Right cardiac atrium (tissue), 5 donors: ENCODE data around the gene LSM2. TPM values are rescaled to one million over a fixed set of nuclear protein-coding genes. Genes with fewer than 3 reads are reported as not detected.
A peak's percentile ranks its signal among the peaks of the same experiment; 100 is the strongest.

ENCODE experiments used
- ATAC-seq, 2 donors: fragments of 200-7000 bp; cut with Tn5 transposase; one replicate each; pipeline versions ENCODE4 v1.8.0 to v1.9.1; 2020; ENCODE audit warnings: moderate library complexity in 2 of 2, mild to moderate bottlenecking in 1 of 2
- DNase-seq, 3 donors: peaks; one replicate each; pipeline ENCODE4 v3.0.0-alpha.2; 2020
- H3K27ac ChIP-seq: one replicate; pipeline ENCODE4 v1.5.1; 2013; ENCODE audit warnings: mild to moderate bottlenecking, low read length, control low read depth, moderate library complexity
- H3K27me3 ChIP-seq: one replicate; pipeline ENCODE4 v1.6.1; 2013; ENCODE audit not compliant: control insufficient read depth, insufficient read depth
- H3K4me1 ChIP-seq: one replicate; pipeline ENCODE4 v1.6.1; 2013; ENCODE audit warnings: low read length; ENCODE audit not compliant: control insufficient read depth, insufficient read depth
- H3K4me3 ChIP-seq: one replicate; pipeline ENCODE4 v1.5.1; 2013; ENCODE audit warnings: low read length, control low read depth
- H3K9me3 ChIP-seq: one replicate; pipeline ENCODE4 v1.6.1; 2013; ENCODE audit warnings: low read length; ENCODE audit not compliant: control insufficient read depth
- WGBS: extraction: QIAGEN DNeasy Blood & Tissue Kit; methylation state at CpG from one replicate; pipeline ENCODE4 v1.1.7; 2013; 5-methylcytosine and 5-hydroxymethylcytosine counted together
- intact Hi-C, 4 donors: fragments of 100-400 bp; cut with DNase I; formaldehyde crosslinking; loops; one replicate each; pipeline versions ENCODE4 v1.11.0 to v1.14.0; 2022 to 2023
- polyA plus RNA-seq: library from polyadenylated mRNA; stranded (reverse); fragments of 200-250 nt; gene quantifications from one replicate; pipeline ENCODE4 v1.2.3, GENCODE V29; 2013
- total RNA-seq, 4 donors: library from RNA; stranded (reverse); fragmentation: NEBNext Ultra II Directional; extraction: Animal tissue kit (Norgen Biotek cat#: 25700); gene quantifications; one replicate each; pipeline ENCODE4 v1.2.1, GENCODE V29; 2021
- donor health status: healthy with polysubstance abuse.
- donor health status: DM: no; HTN: yes; CAD: no.
- donor health status: DM: no; HTN: no; CAD: no.
- donor health status: DM: no; HTN: yes; CAD: no; lungs with severe emphysema.
- donor health status: DM: yes; HTN: yes; CAD: no.

Gene LSM2
- total and polyA plus RNA-seq, 5 donors = 22.8 to 27.3 (median 24.2) TPM

DNA sequence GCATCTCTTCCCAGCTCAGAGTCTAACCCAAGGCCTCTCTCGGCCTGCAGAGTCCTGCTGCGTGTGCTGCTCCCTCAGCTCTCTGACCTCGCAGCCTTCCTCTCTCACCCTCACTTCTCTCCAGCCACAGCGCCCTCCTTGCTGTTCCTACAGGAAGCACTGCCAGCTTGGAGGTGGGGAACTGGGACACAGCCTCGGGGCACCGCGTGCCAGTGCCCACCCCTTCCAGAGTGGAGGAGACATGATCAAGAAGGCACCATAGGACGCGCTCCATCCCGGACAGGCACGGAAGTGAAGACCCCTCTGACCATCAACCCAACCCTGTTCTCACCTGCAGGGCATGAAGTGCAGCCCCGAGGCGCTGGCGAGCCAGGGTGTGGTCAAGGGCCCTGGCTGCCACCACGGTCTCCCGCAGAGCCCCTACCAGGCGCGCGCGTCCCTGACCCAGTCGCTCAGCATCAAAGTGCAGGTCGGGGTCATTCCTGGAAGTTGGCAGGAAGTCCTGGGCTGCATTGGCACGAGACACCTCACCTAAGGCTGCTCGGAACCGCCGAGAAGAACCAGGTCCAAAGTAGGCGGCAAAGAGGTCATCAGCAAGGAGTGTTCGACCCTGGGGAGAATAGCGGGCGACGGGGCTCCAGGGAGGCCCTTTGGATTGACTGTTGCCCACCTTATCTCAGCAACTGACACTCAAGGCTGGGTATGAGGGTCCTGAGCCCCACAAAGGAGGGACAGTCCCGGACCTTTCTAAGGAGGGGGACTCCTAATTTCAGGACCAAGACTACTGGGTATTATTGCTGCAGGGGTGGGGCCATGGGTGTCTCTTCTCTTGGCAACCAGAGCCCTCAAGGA lies 30.9 kb downstream of the LSM2 start:
- DNase-seq (peak in 1 of 3 donors; percentile 30), ATAC-seq (no peak)
- Histone ChIP-seq H3K27me3 (no peaks in the 10 kb centered on the region), H3K27ac (no peak overlapping the region), H3K4me1 (peaks cover 6% of the 10 kb centered on the region), H3K4me3 (no peak overlapping the region), H3K9me3 (no peaks in the 10 kb centered on the region)
- WGBS = 90% methylated on average over 32 of the region's 32 CpGs
- intact Hi-C loops = no loop called here

DNA sequence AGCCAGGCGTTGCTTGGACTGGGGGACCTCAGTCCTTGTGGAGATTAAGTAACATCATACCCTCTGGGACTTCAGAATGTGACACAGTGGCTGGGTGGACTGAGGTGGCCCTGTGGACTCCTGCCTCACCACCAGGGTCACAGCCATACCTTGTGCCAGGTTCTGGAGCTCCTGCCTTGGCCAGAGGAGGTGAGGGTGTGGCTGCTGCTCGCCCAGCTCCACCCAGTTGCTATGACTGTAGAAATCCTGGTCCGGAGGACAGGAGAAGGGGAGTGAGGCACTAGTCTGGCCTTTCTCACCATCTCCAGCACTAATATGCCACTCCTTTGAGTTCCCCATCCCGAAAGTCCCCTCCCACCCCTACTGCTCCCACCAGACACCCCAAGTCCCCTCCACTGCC lies 31.6 kb downstream of the LSM2 start:
- intact Hi-C loops = no loop called here

DNA sequence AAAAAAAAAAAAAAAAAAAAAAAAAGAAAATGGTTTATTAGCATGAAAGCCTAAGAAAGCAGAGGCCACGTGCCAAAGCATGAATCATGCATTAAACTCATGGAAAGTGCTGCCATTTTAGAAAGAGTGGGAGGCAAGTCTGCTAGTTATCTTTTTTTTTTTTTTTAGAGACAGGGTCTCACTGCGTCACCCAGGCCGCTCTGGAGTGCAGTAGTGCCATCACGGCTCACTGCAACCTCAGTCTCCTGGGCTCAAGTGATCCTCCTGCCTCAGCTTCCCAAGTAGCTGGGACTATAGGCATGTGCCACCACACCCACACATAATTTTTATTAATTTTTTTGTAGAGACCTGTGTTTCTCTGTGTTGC lies 34.8 kb downstream of the LSM2 start:
- Histone ChIP-seq H3K4me1 (peaks cover 2% of the 10 kb centered on the region), H3K4me3 (no peak overlapping the region), H3K27me3 (no peaks in the 10 kb centered on the region), H3K9me3 (no peaks in the 10 kb centered on the region), H3K27ac (no peak overlapping the region)
- 63% methylated on average over 4 of the region's 4 CpGs for WGBS
- intact Hi-C loops = loop anchor here in 1 of 4 donors (5.0 kb wide), 1 partner anchor 35 kb away; the partner anchor contains the start of gene CLIC1
- DNase-seq = no peak
- ATAC-seq = no peak

More for the DNA sequence above, 31.6 kb downstream of the LSM2 start:
- H3K27ac ChIP-seq = no peak overlapping the region
- DNase-seq (peak in 1 of 3 donors; percentile 13), ATAC-seq (no peak)
- WGBS = 87% methylated on average over 4 of the region's 4 CpGs
- H3K27me3 ChIP-seq = no peaks in the 10 kb centered on the region
- H3K4me1 ChIP-seq = peaks cover 6% of the 10 kb centered on the region
- H3K9me3 ChIP-seq = no peaks in the 10 kb centered on the region
- H3K4me3 ChIP-seq = no peak overlapping the region

DNA sequence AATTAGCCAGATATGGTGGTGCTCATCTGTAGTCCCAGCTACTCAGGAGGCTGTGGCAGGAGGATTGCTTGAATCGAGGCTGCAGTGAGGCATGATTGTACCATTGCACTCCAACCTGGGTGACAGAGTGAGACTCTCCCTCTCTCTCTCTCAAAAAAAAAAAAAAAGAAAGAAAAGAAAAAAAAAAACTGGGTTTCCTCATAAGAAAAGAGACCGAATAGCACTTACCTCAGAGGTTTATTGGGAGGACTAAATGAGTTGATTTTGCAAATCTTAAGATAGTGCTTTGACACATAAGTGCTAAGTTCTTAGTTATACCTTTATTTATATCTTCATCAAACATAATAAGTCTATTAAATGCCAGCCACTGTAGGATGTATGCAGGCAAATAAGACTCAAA lies 35.9 kb downstream of the LSM2 start:
- H3K27ac ChIP-seq = no peak overlapping the region
- DNase-seq (no peak), ATAC-seq (no peak)
- intact Hi-C loops = loop anchor here in 1 of 4 donors (5.0 kb wide), 1 partner anchor 34 kb away; the partner anchor contains the start of gene CLIC1
- no peaks in the 10 kb centered on the region for H3K4me1 ChIP-seq
- 91% methylated on average over 2 of the region's 2 CpGs for WGBS
- H3K4me3 ChIP-seq = no peak overlapping the region
- H3K27me3 ChIP-seq = no peaks in the 10 kb centered on the region
- H3K9me3 ChIP-seq = no peaks in the 10 kb centered on the region

DNA sequence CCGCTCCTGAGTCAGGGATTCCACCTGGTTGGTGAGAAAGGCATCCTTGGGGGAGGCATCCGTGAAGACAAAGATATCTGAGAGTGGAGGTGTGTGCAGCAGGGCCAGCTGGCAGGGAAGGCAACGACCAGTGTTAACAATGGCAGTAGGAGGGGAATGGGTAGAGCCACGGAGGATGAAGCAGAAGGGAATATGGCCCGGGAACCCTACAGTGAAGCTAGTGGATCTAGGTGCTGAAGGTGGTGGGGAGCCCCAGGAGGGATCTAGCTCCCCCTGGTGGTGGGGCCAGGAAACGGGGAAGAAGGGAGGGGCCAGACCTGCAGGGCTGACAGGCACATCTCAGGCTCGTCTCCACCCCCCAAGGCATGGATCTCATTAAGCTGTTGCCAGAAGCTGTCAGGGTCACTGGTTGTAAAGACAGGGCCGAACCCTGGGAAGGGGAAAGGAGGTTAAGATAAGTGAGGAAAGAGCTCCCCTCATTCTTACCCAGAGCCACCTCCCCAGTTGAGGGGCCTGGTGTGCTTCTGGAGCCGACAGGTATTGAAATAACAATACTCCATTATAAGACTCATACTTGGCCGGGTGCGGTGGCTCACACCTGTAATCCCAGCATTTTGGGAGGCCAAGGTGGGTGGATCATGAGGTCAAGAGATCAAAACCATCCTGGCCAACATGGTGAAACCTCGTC lies 36.9 kb downstream of the LSM2 start:
- Histone ChIP-seq H3K4me1 (no peaks in the 10 kb centered on the region), H3K9me3 (no peaks in the 10 kb centered on the region)

DNA sequence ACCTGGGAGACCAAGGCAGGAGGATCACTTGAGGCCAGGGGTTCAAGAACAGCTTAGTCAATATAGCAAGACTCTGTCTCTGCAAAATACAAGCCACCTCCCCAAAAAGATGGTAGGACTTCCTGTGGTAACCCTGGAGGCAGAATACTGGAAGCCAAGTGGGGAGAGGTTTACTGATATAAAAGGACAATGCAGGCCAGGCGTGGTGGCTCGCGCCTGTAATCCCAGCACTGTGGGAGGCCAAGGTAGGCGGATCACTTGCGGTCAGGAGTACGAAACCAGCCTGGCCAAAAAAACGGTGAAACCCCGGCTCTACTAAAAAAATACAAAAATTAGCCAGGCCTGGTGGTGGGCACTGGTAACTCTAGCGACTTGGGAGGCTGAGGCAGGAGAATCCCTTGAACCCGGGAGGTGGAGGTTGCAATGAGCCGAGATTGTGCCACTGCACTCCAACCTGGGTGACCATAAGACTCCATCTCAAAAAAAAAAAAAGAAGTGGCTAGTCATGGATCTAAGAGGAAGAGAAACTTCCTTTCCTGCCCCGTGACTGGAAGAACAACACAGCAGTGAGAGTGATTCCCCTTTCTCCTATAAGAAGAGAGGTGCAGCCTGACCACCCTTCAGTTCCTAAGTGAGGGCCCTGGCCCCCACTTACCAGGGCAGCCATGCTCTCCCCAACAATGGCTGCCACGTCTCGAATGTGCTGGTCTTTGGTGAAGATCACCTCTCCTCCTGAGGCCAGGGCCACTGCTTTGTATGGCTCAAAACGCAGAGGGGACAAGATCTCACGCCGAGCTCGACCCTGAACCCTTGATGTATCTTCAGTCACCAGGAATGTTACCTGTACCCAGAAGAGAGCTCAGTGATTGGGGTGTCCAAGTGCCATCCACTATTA lies 38.2 kb downstream of the LSM2 start:
- Histone ChIP-seq H3K27me3 (no peaks in the 10 kb centered on the region), H3K9me3 (no peaks in the 10 kb centered on the region), H3K4me3 (no peak overlapping the region), H3K4me1 (no peaks in the 10 kb centered on the region), H3K27ac (no peak overlapping the region)
- intact Hi-C loops = no loop called here
- 84% methylated on average over 18 of the region's 18 CpGs for WGBS
- DNase-seq = no peak
- ATAC-seq = no peak

More for the DNA sequence above, 36.9 kb downstream of the LSM2 start:
- H3K4me3 ChIP-seq = no peak overlapping the region
- 61% methylated on average over 12 of the region's 12 CpGs for WGBS
- H3K27me3 ChIP-seq = no peaks in the 10 kb centered on the region
- peak; percentile 57 to 86 (median 85) for DNase-seq
- ATAC-seq = peak; percentile 14 to 66
- H3K27ac ChIP-seq = no peak overlapping the region
- intact Hi-C loops = loop anchor here in 1 of 4 donors (5.0 kb wide), 1 partner anchor 33 kb away; the partner anchor contains the start of gene CLIC1

DNA sequence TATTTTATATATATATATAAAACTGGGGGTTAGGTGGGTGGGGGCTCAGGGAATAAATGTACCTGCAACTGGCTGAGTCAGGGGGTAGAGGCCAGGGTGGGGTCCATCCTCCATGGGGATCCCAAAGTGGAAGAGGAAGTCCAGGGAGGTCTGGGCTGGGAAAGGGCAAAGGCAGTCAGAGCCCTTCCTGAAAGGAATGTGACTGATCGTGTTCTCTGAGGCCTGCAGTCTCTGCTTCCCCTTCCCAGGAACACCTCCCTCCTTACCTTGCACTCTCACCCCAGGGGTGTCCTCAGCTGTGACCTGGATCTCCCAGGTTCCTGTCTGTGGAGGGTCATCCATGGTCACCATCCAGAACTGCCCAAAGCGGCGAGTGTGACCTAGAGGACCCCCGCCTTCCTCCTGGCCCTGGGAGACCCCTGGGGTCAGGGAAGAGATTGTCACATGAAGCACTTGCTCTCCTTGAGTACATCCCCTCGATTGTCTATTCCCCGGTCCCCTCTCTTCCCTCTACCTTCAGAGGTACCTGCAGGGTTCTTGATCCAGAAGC lies 39.6 kb downstream of the LSM2 start:
- Histone ChIP-seq H3K27me3 (no peaks in the 10 kb centered on the region), H3K9me3 (no peaks in the 10 kb centered on the region), H3K4me1 (no peaks in the 10 kb centered on the region), H3K4me3 (no peak overlapping the region), H3K27ac (no peak overlapping the region)
- ATAC-seq = no peak
- 82% methylated on average over 6 of the region's 6 CpGs for WGBS
- intact Hi-C loops = no loop called here
- DNase-seq = no peak

DNA sequence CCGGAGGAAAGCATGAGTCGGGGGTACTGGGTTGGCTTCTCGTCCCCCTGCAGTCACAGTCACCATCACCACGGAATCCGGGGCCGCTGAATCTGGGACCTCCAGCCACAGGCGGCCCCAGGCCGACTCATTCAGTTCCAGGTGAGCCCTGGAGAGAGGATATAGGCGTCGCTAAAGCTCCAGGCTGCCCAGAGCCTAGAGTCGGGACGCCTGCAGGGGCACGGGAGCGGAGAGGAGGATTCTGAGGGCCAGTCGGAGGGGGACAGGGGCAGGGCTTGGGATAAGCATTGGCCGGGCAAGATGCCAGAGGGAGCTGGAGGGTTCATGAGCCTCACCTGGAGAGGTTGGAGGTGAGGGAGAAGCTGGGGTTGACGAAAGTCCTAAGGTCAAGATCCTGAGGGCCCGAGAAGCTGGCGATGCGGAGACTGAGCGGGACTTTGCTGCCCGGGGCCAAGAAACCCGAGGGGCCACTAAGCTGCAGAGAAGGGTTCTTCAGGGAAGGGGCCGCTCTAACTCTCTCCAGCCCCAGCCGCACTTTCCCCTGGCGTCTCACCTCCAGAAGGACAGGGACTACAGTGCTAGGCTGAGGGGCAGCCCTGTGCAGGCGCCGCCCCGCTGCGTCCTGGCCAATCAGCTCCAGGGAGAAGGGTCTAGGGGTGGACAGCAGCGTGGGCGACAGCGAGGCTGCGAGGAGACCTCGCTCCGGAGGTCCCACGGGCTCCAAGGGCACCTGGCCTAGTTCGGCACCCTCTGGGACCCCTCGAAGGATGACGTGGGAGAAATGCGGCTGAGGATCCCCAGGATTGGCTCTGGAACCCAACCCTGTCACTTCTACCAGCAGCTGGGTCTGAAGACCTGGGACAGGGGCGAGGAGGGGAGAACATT lies 40.6 kb downstream of the LSM2 start:
- ATAC-seq (peak; percentile 43 to 70), DNase-seq (peak in 1 of 3 donors; percentile 72)
- Histone ChIP-seq H3K4me1 (no peaks in the 10 kb centered on the region), H3K4me3 (no peak overlapping the region), H3K27me3 (no peaks in the 10 kb centered on the region), H3K9me3 (no peaks in the 10 kb centered on the region), H3K27ac (no peak overlapping the region)
- WGBS = 42% methylated on average over 42 of the region's 42 CpGs
- intact Hi-C loops = no loop called here

DNA sequence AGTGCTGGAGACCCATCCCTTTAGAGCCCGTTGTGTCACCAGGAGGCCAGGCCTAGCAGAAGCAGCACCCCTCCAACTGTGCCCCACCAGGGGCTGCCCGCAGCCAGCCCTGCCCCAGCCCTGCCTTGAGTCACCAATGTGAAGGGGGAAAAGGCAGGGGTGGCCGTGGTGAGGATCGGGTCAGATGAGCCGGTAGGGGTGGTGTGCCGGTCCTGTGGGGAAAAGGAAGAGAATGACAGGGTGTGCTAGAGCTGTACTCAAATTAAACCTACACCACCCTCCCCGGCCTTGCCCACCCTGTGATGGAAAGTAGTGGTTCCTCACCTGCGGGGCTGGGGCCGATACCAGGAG lies 41.2 kb downstream of the LSM2 start:
- ATAC-seq (no peak), DNase-seq (no peak)
- Histone ChIP-seq H3K27me3 (no peaks in the 10 kb centered on the region), H3K4me1 (no peaks in the 10 kb centered on the region), H3K9me3 (no peaks in the 10 kb centered on the region), H3K27ac (no peak overlapping the region), H3K4me3 (no peak overlapping the region)
- intact Hi-C loops = no loop called here
- WGBS = 88% methylated on average over 9 of the region's 9 CpGs

DNA sequence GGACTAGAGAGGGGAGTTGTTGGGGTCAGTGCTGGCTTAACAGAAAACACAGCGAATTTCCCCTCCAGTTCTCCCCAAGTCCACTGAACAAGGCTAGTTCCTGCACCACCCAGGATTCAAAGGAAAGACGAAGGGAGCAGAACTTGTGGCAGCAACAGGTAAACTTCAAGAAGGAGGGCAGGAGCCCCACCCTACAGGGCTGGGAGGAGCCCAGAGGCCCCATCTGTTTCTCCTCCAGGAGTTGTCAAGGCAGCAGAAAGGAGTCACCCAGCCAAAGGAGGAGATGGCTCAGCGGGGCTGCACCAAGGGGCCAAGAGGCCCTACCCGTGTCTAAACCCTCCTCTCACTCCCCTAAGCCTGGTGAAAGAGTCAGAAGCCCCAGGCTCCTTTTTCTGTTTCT lies 42.6 kb downstream of the LSM2 start:
- Histone ChIP-seq H3K27me3 (no peaks in the 10 kb centered on the region), H3K4me1 (no peaks in the 10 kb centered on the region), H3K4me3 (no peak overlapping the region), H3K9me3 (no peaks in the 10 kb centered on the region), H3K27ac (no peak overlapping the region)
- DNase-seq (no peak), ATAC-seq (no peak)
- intact Hi-C loops = no loop called here
- 80% methylated on average over 4 of the region's 4 CpGs for WGBS
